SK-N-SH (cell line): ENCODE measurements around the gene ADAMTS17.

Experiments used
- EZH2phosphoT487 ChIP-seq: fragments of 200-600 bp; sonication (generic); IDR thresholded peaks from 2 replicates; pipeline ENCODE4 v1.6.1; 2017; ENCODE audit warnings: low read depth, mixed run types, mild to moderate bottlenecking, antibody characterized with exemption, moderate library complexity, borderline replicate concordance
- TCF12 ChIP-seq: IDR thresholded peaks from 2 replicates; pipeline ENCODE4 v1.4.0; 2012
- TF ChIP-seq, protein P1 (sequence below): fragments of 150-350 bp; IDR thresholded peaks from 2 replicates; pipeline ENCODE4 v1.6.1; 2016; ENCODE audit warnings: mild to moderate bottlenecking, low read depth, low read length
- TF ChIP-seq, protein P2 (sequence below): fragments of 150-350 bp; IDR thresholded peaks from 2 replicates; pipeline ENCODE4 v1.6.1; 2017; ENCODE audit warnings: antibody characterized with exemption, low read length, low read depth, borderline replicate concordance

DNA sequence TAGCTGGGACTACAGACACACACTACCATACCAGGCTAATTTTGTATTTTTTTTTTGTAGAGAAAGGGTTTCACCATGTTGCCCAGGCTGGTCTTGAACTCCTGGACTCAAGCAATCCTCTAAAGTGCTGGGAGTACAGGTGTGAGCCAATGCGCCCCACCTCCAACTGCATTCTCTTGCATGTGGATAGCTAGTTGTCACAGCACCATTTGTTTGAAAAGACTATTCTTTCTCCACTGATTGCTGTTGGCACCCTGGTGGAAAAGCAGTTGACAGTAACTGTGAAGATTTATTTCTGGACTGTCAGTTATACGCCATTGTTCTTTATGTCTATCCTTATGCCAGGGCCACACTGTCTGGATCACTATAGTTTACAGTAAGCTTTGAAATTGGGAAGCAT lies 303.9 kb downstream of the ADAMTS17 start:
- no peak for TF ChIP-seq EZH2phosphoT487
- no peak for TF ChIP-seq TCF12
- TF ChIP-seq, protein P1, sequence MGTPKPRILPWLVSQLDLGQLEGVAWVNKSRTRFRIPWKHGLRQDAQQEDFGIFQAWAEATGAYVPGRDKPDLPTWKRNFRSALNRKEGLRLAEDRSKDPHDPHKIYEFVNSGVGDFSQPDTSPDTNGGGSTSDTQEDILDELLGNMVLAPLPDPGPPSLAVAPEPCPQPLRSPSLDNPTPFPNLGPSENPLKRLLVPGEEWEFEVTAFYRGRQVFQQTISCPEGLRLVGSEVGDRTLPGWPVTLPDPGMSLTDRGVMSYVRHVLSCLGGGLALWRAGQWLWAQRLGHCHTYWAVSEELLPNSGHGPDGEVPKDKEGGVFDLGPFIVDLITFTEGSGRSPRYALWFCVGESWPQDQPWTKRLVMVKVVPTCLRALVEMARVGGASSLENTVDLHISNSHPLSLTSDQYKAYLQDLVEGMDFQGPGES = no peak
- TF ChIP-seq, protein P2, sequence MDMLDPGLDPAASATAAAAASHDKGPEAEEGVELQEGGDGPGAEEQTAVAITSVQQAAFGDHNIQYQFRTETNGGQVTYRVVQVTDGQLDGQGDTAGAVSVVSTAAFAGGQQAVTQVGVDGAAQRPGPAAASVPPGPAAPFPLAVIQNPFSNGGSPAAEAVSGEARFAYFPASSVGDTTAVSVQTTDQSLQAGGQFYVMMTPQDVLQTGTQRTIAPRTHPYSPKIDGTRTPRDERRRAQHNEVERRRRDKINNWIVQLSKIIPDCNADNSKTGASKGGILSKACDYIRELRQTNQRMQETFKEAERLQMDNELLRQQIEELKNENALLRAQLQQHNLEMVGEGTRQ = no peak
